VCaP (cell line): ENCODE data around the gene NPIPB8.
"Not testable (repeated sequence)": the region's sequence is repeated elsewhere in the genome, so short reads cannot be mapped to it uniquely, and the experiment has no call there.

Experiments
- H3K27ac ChIP-seq: fragments of 450-650 bp; 2 replicates; pipeline ENCODE4 v1.5.1; 2017
- TF ChIP-seq, protein P1 (sequence below): fragments of 450-650 bp; conservative IDR thresholded peaks from 2 replicates; pipeline ENCODE4 v1.5.1; 2017; ENCODE audit warnings: mild to moderate bottlenecking, moderate library complexity

The NPIPB8 gene

DNA sequence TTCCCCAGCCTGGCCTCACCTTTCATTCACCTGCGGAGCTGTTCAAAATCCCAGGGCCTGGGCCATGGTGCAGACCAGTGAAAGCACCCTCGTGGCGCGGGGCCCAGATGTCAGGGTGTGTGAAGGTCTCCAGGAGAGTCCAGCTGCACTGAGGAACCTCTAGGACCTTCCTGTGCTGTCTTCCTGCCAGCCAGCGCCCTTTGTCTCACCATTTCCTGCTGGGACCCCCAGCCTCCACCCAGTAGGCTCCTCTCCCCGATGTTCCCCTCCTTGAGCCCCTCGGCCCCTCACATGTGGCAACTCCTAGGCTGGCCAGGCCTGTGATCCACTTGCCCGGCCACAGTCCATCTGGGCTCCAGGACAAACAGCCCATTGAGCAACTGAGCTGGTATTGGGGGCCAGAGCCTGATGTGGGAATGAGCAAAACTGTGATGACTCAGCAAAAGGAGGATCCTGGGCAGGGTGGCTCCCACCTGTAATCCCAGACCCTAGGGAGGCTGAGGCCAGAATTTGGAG lies 41.7 kb upstream of the NPIPB8 start:
- H3K27ac ChIP-seq: no peak overlapping the region
- TF ChIP-seq, protein P1, sequence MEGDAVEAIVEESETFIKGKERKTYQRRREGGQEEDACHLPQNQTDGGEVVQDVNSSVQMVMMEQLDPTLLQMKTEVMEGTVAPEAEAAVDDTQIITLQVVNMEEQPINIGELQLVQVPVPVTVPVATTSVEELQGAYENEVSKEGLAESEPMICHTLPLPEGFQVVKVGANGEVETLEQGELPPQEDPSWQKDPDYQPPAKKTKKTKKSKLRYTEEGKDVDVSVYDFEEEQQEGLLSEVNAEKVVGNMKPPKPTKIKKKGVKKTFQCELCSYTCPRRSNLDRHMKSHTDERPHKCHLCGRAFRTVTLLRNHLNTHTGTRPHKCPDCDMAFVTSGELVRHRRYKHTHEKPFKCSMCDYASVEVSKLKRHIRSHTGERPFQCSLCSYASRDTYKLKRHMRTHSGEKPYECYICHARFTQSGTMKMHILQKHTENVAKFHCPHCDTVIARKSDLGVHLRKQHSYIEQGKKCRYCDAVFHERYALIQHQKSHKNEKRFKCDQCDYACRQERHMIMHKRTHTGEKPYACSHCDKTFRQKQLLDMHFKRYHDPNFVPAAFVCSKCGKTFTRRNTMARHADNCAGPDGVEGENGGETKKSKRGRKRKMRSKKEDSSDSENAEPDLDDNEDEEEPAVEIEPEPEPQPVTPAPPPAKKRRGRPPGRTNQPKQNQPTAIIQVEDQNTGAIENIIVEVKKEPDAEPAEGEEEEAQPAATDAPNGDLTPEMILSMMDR: no peak

GRCh38 chr16:28596840-28597691 lies 40.8 kb upstream of the NPIPB8 start, which contains the start of gene SULT1A2:
Gene SULT1A2 (minus strand): TSS chr16:28597050. CDS start chr16:28595930, 1,120 bp downstream.
- TF ChIP-seq, protein P1: no peak
- no peak within 1 kb of the TSS for H3K27ac ChIP-seq

DNA sequence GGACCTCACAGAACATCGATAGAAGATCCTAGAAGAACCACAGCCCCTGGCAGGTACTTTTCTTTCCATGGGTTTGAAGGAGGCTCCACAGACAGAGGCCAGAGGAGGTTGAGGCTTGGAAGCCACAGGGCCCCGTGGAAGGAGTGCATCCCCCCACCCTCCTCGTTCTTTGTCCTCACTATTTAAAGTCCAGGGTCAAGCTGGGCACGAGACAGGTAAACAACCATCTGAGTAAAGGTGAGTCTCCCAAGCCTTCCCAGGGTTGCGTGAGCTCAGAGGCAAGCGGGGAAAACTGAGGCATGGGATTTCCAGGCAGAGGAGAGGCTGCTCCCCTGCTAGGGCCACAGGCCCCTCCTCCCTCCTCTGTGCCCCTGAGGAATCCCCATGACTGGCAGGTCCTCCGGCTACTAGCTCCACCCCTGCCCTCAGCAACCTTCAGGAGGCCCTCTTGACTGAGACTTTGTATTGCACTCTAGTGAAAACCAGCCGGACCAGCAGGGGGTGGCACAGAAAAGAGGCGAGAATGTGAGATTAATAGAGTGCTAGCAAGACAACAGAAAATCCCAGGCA lies 40.1 kb upstream of the NPIPB8 start:
- H3K27ac ChIP-seq: no peak overlapping the region
- TF ChIP-seq, protein P1: no peak

GRCh38 chr16:28599377-28600285 lies 38.2 kb upstream of the NPIPB8 start:
- not testable (repeated sequence) for H3K27ac ChIP-seq

DNA sequence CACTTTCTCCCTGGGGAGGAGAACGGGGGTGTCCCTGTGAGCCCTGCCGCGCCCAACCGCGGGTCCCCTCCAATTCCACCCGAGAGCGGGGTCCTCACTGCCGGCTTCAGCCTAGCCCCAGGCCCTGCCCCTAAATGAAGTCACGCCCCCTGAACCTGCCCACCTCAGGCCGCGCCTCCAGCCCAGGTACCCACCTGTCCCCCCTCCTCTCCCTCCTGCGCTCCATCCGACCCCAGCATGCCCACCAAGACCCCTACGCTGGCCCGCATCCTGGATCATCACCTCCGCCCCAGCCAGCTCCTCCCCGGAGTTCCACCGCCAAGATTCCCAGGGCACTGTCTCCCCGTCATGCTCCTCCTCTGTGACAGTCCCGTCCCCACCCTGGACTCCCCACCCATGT lies 36.9 kb upstream of the NPIPB8 start:
- not testable (repeated sequence) for H3K27ac ChIP-seq

DNA sequence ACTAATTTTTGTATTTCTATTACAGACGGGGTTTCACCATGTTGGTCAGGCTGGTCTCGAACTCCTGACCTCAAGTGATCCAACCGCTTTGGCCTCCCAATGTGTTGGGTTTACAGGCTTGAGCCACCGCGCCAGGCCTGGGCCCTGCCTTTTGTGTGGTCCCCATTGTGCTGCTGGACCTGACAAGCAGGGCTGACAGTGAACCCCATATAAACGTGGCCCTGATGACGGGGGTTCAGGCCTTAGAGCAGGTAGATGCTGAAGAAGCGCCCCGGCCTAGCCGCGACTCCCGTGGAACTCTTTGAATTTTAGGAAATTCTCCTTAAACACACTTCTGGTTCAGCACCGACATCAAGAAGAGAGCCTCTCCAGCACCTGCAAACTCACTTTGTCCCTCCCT lies 36.3 kb upstream of the NPIPB8 start:
- H3K27ac ChIP-seq: not testable (repeated sequence)

DNA sequence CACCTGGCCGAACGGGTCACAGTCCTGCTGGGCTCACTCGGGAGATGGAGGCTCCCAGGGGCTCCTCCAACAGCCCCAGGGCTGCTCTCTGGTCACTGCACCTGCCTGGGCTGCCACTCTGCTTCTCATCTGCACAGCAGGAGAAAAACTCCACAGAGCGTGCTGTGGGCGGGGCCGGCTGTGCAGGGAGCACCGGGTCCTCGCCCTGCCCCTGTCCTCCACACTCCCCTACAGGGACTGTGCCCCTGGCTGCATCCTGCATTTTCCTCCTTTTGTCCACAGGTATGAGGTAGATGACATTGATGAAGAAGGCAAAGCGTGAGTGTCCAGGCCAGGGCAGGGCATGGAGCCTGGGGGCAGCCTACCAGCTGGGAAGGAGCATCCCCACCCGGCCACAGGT lies 35.8 kb upstream of the NPIPB8 start:
- peak overlapping the region; percentile 31; the same call in 1 of the 2 replicates for H3K27ac ChIP-seq

- TF ChIP-seq, protein P1: no peak
These were observed 35.3 kb upstream of the NPIPB8 start for GRCh38 chr16:28602529-28602928.

GRCh38 chr16:28603381-28604185 lies 34.3 kb upstream of the NPIPB8 start:
- TF ChIP-seq, protein P1: no peak
- H3K27ac ChIP-seq: peak overlapping the region; percentile 31; the same call in 1 of the 2 replicates

More at GRCh38 chr16:28602529-28602928, 35.3 kb upstream of the NPIPB8 start:
- peak overlapping the region; percentile 31; the same call in 1 of the 2 replicates for H3K27ac ChIP-seq
